CD4-positive, alpha-beta memory T cell (primary cell): ENCODE data around the gene PTTG2. TPM values are rescaled to one million over a fixed set of nuclear protein-coding genes. Genes with fewer than 3 reads are reported as not detected.

ENCODE experiments used
- CTCF ChIA-PET: fragments of 350-600 bp; sonication (Branson Sonifier 250); formaldehyde crosslinking; loops from one replicate; lab custom pipeline; 2021; ENCODE audit warnings: inconsistent platforms; ENCODE audit not compliant: partially characterized antibody; lab: Charles Lee
- POLR2A ChIA-PET: fragments of 350-600 bp; sonication (Branson Sonifier 250); formaldehyde crosslinking; loops from one replicate; lab custom pipeline; 2021; ENCODE audit not compliant: partially characterized antibody; lab: Charles Lee
- DNase-seq, 5 donors: peaks; one replicate each; pipeline versions ENCODE4 v3.0.0 to v3.0.0-alpha.2; 2020 to 2022; ENCODE audit warnings: mixed read lengths in 1 of 5
- H3K27ac ChIP-seq: one replicate; pipeline ENCODE4 v1.7.0; 2013; ENCODE audit warnings: low read depth, low read length
- H3K27me3 ChIP-seq: 2 replicates; pipeline ENCODE4 v1.7.0; 2013; ENCODE audit warnings: mild to moderate bottlenecking, low read length, moderate library complexity; ENCODE audit not compliant: insufficient read depth
- H3K36me3 ChIP-seq: 2 replicates; pipeline ENCODE4 v1.7.0; 2013; ENCODE audit warnings: mild to moderate bottlenecking, low read length, moderate library complexity; ENCODE audit not compliant: insufficient read depth
- H3K4me1 ChIP-seq: 2 replicates; pipeline ENCODE4 v1.7.0; 2013; ENCODE audit warnings: mild to moderate bottlenecking, low read length, moderate library complexity; ENCODE audit not compliant: insufficient read depth
- H3K4me3 ChIP-seq, 2 donors: one replicate each; pipeline ENCODE4 v1.7.0; 2013; ENCODE audit warnings: low read length in 2 of 2, mild to moderate bottlenecking in 1 of 2
- H3K9me3 ChIP-seq, 2 donors: one replicate each; pipeline ENCODE4 v1.7.0; 2013; ENCODE audit warnings: low read length in 2 of 2, control low read depth in 1 of 2; ENCODE audit not compliant: control insufficient read depth in 1 of 2
- H3K27ac Mint-ChIP-seq, 7 donors: one replicate each; pipeline ENCODE4 v1.8.0; 2020 to 2021; ENCODE audit warnings: mixed read lengths in 7 of 7, mild to moderate bottlenecking in 6 of 7, inconsistent platforms in 3 of 7, moderate library complexity in 3 of 7
- H3K27me3 Mint-ChIP-seq, 2 donors: one replicate each; pipeline ENCODE4 v1.8.0; 2020 to 2021; ENCODE audit warnings: mixed read lengths in 2 of 2
- H3K36me3 Mint-ChIP-seq, 2 donors: one replicate each; pipeline ENCODE4 v1.8.0; 2020 to 2021; ENCODE audit warnings: mixed read lengths in 2 of 2, inconsistent platforms in 1 of 2, mild to moderate bottlenecking in 1 of 2
- H3K4me1 Mint-ChIP-seq, 4 donors: one replicate each; pipeline ENCODE4 v1.8.0; 2020 to 2021; ENCODE audit warnings: mixed read lengths in 4 of 4, mild to moderate bottlenecking in 1 of 4
- H3K4me3 Mint-ChIP-seq, 8 donors: one replicate each; pipeline ENCODE4 v1.8.0; 2020 to 2021; ENCODE audit warnings: mixed read lengths in 8 of 8, mild to moderate bottlenecking in 7 of 8, moderate library complexity in 6 of 8, inconsistent platforms in 3 of 8
- H3K9me3 Mint-ChIP-seq, 8 donors: one replicate each; pipeline ENCODE4 v1.8.0; 2020 to 2021; ENCODE audit warnings: mixed read lengths in 8 of 8, mild to moderate bottlenecking in 5 of 8, inconsistent platforms in 3 of 8, moderate library complexity in 1 of 8
- intact Hi-C: fragments of 100-400 bp; cut with micrococcal nuclease; formaldehyde crosslinking; loops from one replicate; pipeline ENCODE4 v1.15.1; 2023
- polyA plus RNA-seq, 2 donors: library from polyadenylated mRNA; unstranded; fragments of 300-500 nt; fragmentation: Illumina TruSeq; gene quantifications; one replicate each; pipeline ENCODE4 v1.2.3, GENCODE V29; 2021
- total RNA-seq, 2 experiments: library from RNA; stranded (reverse); gene quantifications; one replicate each; pipeline ENCODE4 v1.2.3, GENCODE V29; 2021

The PTTG2 gene
- total and polyA plus RNA-seq, 4 experiments from 2014 or later = 1.5 to 1.9 TPM; not detected in 2

DNA sequence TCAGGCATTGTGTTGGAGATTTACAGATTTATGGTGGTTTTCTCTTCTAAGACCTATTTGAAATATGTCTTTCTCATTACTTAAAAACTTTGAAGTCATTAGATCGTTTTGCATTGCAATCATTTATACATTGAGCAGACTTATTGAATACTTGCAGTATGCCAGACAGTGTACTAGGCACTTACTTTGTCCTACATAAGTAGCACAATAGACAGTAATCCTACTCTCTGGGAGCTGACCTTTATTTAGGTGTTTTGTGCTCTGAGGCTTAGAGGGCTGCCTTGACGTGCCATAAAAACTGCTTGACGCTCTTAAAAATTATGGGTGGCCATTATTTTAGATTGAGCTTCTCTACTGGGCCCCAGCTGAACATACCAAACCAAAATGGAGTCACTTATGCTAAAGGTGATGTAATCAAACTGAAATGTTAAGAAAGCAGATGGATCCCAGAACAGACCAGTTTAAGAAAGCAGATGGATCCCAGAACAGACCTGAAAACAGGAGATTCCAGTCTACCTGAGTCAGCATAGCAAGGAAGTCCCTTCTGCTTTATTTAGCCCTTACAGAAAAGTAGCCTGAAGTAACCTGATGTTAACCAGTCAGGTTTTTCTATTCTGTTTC is 42.4 kb downstream of the PTTG2 start:
- H3K27ac Mint-ChIP-seq = peak overlapping the region in 3 of 7 donors; percentile 3 to 77 (median 13)
- peaks cover 0 to 3% of the 10 kb centered on the region in 2 donors for H3K36me3 Mint-ChIP-seq
- H3K27ac ChIP-seq = no peak overlapping the region
- H3K4me1 Mint-ChIP-seq = peaks cover 28 to 50% (median 45%) of the 10 kb centered on the region in 4 donors
- H3K36me3 ChIP-seq = no peaks in the 10 kb centered on the region
- ChIA-PET CTCF (no interaction called here), POLR2A (no interaction called here)
- no peak overlapping the region for H3K4me3 Mint-ChIP-seq
- intact Hi-C loops = no loop called here
- no peaks in the 10 kb centered on the region for H3K27me3 ChIP-seq
- no peak for DNase-seq
- peaks cover 5% of the 10 kb centered on the region for H3K4me1 ChIP-seq
- H3K27me3 Mint-ChIP-seq = no peaks in the 10 kb centered on the region
- H3K9me3 Mint-ChIP-seq = peaks cover 0 to 3% (median 0%) of the 10 kb centered on the region in 8 donors
- H3K4me3 ChIP-seq = no peak overlapping the region
- H3K9me3 ChIP-seq = no peaks in the 10 kb centered on the region

DNA sequence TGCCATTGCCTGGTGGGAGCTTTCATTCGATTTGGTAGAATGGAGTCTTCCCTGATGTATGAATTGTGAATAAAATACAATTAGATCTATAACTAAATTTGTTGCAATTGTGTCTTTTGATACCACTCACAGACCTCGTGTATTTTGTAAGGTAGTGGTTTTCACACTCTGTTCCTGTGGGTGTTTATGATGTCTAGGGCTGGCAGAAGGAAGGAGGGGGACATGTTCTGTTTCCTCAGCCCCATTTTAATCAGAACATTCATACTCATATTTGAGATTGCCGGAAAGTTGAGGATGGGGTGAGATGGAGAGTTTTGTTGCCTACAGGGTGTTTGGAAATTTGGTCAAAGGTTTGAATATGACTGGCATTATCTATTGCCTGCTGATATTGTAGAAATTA is 42.9 kb downstream of the PTTG2 start:
- H3K4me3 Mint-ChIP-seq = peak overlapping the region in 3 of 8 donors; percentile 1 to 41 (median 13)
- peaks cover 0 to 3% (median 0%) of the 10 kb centered on the region in 8 donors for H3K9me3 Mint-ChIP-seq
- intact Hi-C loops = no loop called here
- ChIA-PET POLR2A (no interaction called here), CTCF (no interaction called here)
- no peaks in the 10 kb centered on the region for H3K27me3 Mint-ChIP-seq
- H3K36me3 Mint-ChIP-seq = peaks cover 0 to 3% of the 10 kb centered on the region in 2 donors
- no peaks in the 10 kb centered on the region for H3K9me3 ChIP-seq
- H3K36me3 ChIP-seq = no peaks in the 10 kb centered on the region
- H3K4me1 ChIP-seq = peaks cover 5% of the 10 kb centered on the region
- peak overlapping the region in 6 of 7 donors; percentile 3 to 83 (median 58) for H3K27ac Mint-ChIP-seq
- H3K4me1 Mint-ChIP-seq = peaks cover 28 to 46% (median 43%) of the 10 kb centered on the region in 4 donors
- H3K27ac ChIP-seq = no peak overlapping the region
- DNase-seq = no peak
- no peak overlapping the region for H3K4me3 ChIP-seq
- no peaks in the 10 kb centered on the region for H3K27me3 ChIP-seq

GRCh38 chr4:38003628-38004027 is 43.4 kb downstream of the PTTG2 start:
- no peaks in the 10 kb centered on the region for H3K36me3 ChIP-seq
- H3K9me3 ChIP-seq = no peaks in the 10 kb centered on the region
- H3K36me3 Mint-ChIP-seq = peaks cover 0 to under 1% of the 10 kb centered on the region in 2 donors
- H3K4me3 Mint-ChIP-seq = no peak overlapping the region
- DNase-seq = no peak
- no peak overlapping the region for H3K4me3 ChIP-seq
- peak overlapping the region in 2 of 7 donors; percentile 3 to 83 for H3K27ac Mint-ChIP-seq
- no peaks in the 10 kb centered on the region for H3K27me3 Mint-ChIP-seq
- H3K4me1 ChIP-seq = peaks cover 5% of the 10 kb centered on the region
- peaks cover 25 to 45% (median 42%) of the 10 kb centered on the region in 4 donors for H3K4me1 Mint-ChIP-seq
- ChIA-PET POLR2A (no interaction called here), CTCF (interaction anchor here (0.7 kb wide), 1 partner anchor 161 kb away, joined by 3 read pairs; no protein-coding TSS in a partner anchor)
- peaks cover 0 to 3% (median 0%) of the 10 kb centered on the region in 8 donors for H3K9me3 Mint-ChIP-seq
- no peaks in the 10 kb centered on the region for H3K27me3 ChIP-seq
- H3K27ac ChIP-seq = no peak overlapping the region
- intact Hi-C loops = no loop called here

DNA sequence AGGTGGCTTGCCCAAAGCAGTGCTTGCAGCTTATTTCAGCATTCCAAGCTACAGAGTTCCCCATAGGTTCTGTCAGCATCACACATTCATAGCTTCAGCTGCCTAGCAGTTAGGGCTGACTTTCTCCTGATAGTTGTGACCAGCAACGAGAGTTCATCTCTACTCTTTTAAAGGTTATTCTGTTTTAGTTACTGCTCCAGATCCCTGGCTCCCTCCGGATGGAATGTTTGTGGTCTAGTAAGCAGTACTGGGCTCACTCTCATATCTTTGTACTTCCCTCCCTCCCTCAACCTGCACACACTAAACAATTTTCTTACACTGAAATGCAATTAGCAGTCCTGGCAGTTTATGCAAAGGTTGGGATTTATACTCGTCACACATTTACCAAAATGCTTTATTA is 43.9 kb downstream of the PTTG2 start:
- ChIA-PET CTCF (interaction anchor here (0.7 kb wide), 1 partner anchor 161 kb away, joined by 3 read pairs; no protein-coding TSS in a partner anchor), POLR2A (no interaction called here)
- Histone ChIP-seq H3K27ac (no peak overlapping the region), H3K27me3 (no peaks in the 10 kb centered on the region), H3K4me1 (peaks cover 5% of the 10 kb centered on the region), H3K9me3 (no peaks in the 10 kb centered on the region), H3K36me3 (no peaks in the 10 kb centered on the region), H3K4me3 (no peak overlapping the region)
- Mint-ChIP-seq H3K27me3 (no peaks in the 10 kb centered on the region), H3K4me3 (no peak overlapping the region), H3K27ac (peak overlapping the region in 1 of 7 donors; percentile 8), H3K4me1 (peaks cover 23 to 45% (median 41%) of the 10 kb centered on the region in 4 donors), H3K9me3 (peaks cover 0 to 3% (median 0%) of the 10 kb centered on the region in 8 donors), H3K36me3 (no peaks in the 10 kb centered on the region)
- intact Hi-C loops = no loop called here
- DNase-seq = no peak

GRCh38 chr4:38004887-38005286 is 44.7 kb downstream of the PTTG2 start:
- no peak overlapping the region for H3K4me3 ChIP-seq
- H3K9me3 Mint-ChIP-seq = peaks cover 0 to 3% (median 0%) of the 10 kb centered on the region in 8 donors
- H3K36me3 ChIP-seq = no peaks in the 10 kb centered on the region
- no peak overlapping the region for H3K4me3 Mint-ChIP-seq
- H3K4me1 Mint-ChIP-seq = peaks cover 20 to 38% (median 37%) of the 10 kb centered on the region in 4 donors
- DNase-seq = no peak
- no peaks in the 10 kb centered on the region for H3K27me3 Mint-ChIP-seq
- H3K27me3 ChIP-seq = no peaks in the 10 kb centered on the region
- H3K36me3 Mint-ChIP-seq = no peaks in the 10 kb centered on the region
- ChIA-PET POLR2A (no interaction called here), CTCF (interaction anchor here (0.6 to 1.6 kb wide), 2 partner anchors 26 to 907 kb away, joined by 4 to 7 read pairs; no protein-coding TSS in a partner anchor)
- H3K27ac ChIP-seq = no peak overlapping the region
- intact Hi-C loops = no loop called here
- H3K4me1 ChIP-seq = peaks cover 5% of the 10 kb centered on the region
- H3K9me3 ChIP-seq = no peaks in the 10 kb centered on the region
- peak overlapping the region in 1 of 7 donors; percentile 6 for H3K27ac Mint-ChIP-seq

DNA sequence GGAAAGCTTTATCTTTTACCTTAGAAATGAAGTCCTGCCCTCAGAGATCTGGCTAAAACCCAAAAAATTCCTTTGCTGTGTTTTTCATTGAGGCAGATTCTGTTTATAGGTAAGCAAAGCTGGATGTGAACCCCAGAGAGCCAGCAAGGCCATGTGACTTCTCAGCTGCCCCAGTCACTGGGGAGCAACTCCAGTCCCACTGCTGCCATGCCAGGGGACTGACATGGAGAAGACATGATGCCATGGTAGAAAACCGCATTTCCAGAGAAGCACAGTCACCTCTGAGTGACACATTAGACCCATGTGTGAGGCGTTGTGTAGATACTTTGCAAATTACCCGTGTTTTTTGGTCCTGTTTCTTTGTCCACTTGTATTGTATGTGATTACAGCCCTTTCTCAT is 45.4 kb downstream of the PTTG2 start:
- H3K36me3 Mint-ChIP-seq = no peaks in the 10 kb centered on the region
- peaks cover 5% of the 10 kb centered on the region for H3K4me1 ChIP-seq
- intact Hi-C loops = no loop called here
- H3K27me3 Mint-ChIP-seq = no peaks in the 10 kb centered on the region
- H3K27me3 ChIP-seq = no peaks in the 10 kb centered on the region
- no peak overlapping the region for H3K4me3 Mint-ChIP-seq
- no peak overlapping the region for H3K27ac Mint-ChIP-seq
- H3K27ac ChIP-seq = no peak overlapping the region
- ChIA-PET POLR2A (no interaction called here), CTCF (interaction anchor here (1.6 kb wide), 1 partner anchor 27 kb away, joined by 7 read pairs; no protein-coding TSS in a partner anchor)
- H3K4me3 ChIP-seq = no peak overlapping the region
- H3K9me3 Mint-ChIP-seq = peaks cover 0 to 3% (median 0%) of the 10 kb centered on the region in 8 donors
- no peaks in the 10 kb centered on the region for H3K9me3 ChIP-seq
- DNase-seq = no peak
- H3K4me1 Mint-ChIP-seq = peaks cover 23 to 41% (median 38%) of the 10 kb centered on the region in 4 donors
- no peaks in the 10 kb centered on the region for H3K36me3 ChIP-seq

- intact Hi-C loops = no loop called here
- Histone ChIP-seq H3K36me3 (no peaks in the 10 kb centered on the region), H3K27ac (no peak overlapping the region), H3K9me3 (no peaks in the 10 kb centered on the region), H3K4me1 (peaks cover 4% of the 10 kb centered on the region), H3K27me3 (no peaks in the 10 kb centered on the region), H3K4me3 (no peak overlapping the region)
- Mint-ChIP-seq H3K9me3 (no peaks in the 10 kb centered on the region), H3K27me3 (no peaks in the 10 kb centered on the region), H3K27ac (no peak overlapping the region), H3K4me1 (peaks cover 19 to 39% (median 28%) of the 10 kb centered on the region in 4 donors), H3K36me3 (no peaks in the 10 kb centered on the region), H3K4me3 (no peak overlapping the region)
- no peak for DNase-seq
- ChIA-PET CTCF (interaction anchor here (0.8 to 0.9 kb wide), 2 partner anchors 21 to 206 kb away, joined by 3 read pairs; no protein-coding TSS in a partner anchor), POLR2A (no interaction called here)
Observed at GRCh38 chr4:38007645-38008044, 47.4 kb downstream of the PTTG2 start.
